Aorta (tissue), 5 donors: ENCODE results near the gene ARHGEF33. TPM values are rescaled to one million over a fixed set of nuclear protein-coding genes. Genes with fewer than 3 reads are reported as not detected.

Experiments
- ATAC-seq: fragments of 200-7000 bp; cut with Tn5 transposase; one replicate; pipeline ENCODE4 v1.9.1; 2022; ENCODE audit warnings: moderate library complexity; ENCODE audit not compliant: low FRiP score
- DNase-seq, 2 donors: peaks; one replicate each; pipeline ENCODE4 v3.0.0-alpha.2; 2020
- H3K27ac ChIP-seq, 2 donors: one replicate each; pipeline ENCODE4 v1.5.1; 2013; ENCODE audit warnings: low read length in 2 of 2, mild to moderate bottlenecking in 2 of 2, moderate library complexity in 2 of 2, control low read depth in 1 of 2, inconsistent platforms in 1 of 2, low read depth in 1 of 2
- H3K27me3 ChIP-seq, 2 donors: one replicate each; pipeline ENCODE4 v1.6.1; 2013; ENCODE audit warnings: control low read depth in 1 of 2, low read length in 1 of 2, mild to moderate bottlenecking in 1 of 2, moderate library complexity in 1 of 2; ENCODE audit not compliant: insufficient read depth in 2 of 2, control insufficient read depth in 1 of 2
- H3K36me3 ChIP-seq, 2 donors: one replicate each; pipeline ENCODE4 v1.6.1; 2013; ENCODE audit warnings: control low read depth in 1 of 2, low read length in 1 of 2, mild to moderate bottlenecking in 1 of 2; ENCODE audit not compliant: insufficient read depth in 2 of 2, control insufficient read depth in 1 of 2
- H3K4me1 ChIP-seq, 2 donors: one replicate each; pipeline ENCODE4 v1.6.1; 2013; ENCODE audit warnings: low read length in 2 of 2, control low read depth in 1 of 2, mild to moderate bottlenecking in 1 of 2, moderate library complexity in 1 of 2; ENCODE audit not compliant: insufficient read depth in 2 of 2, control insufficient read depth in 1 of 2
- H3K4me3 ChIP-seq, 2 donors: one replicate each; pipeline ENCODE4 v1.5.1; 2013; ENCODE audit warnings: low read length in 2 of 2, control low read depth in 1 of 2, mild to moderate bottlenecking in 1 of 2
- H3K9me3 ChIP-seq: one replicate; pipeline ENCODE4 v1.6.1; 2013; ENCODE audit warnings: mild to moderate bottlenecking, low read length; ENCODE audit not compliant: control insufficient read depth
- WGBS, 2 donors: extraction: QIAGEN DNeasy Blood & Tissue Kit; methylation state at CpG; one replicate each; pipeline ENCODE4 v1.1.7; 2013; 5-methylcytosine and 5-hydroxymethylcytosine counted together
- intact Hi-C, 2 donors: fragments of 100-400 bp; cut with DNase I; formaldehyde crosslinking; loops; one replicate each; pipeline versions ENCODE4 v1.14.2 to v1.15.0; 2022
- polyA plus RNA-seq, 2 donors: library from polyadenylated mRNA; stranded (reverse); fragments of 200-250 nt; gene quantifications; one replicate each; pipeline ENCODE4 v1.2.3, GENCODE V29; 2013
- total RNA-seq, 2 donors: library from RNA; stranded (reverse); fragmentation: NEBNext Ultra II Directional; extraction: Animal tissue kit (Norgen Biotek cat#: 25700); gene quantifications; one replicate each; pipeline ENCODE4 v1.2.1, GENCODE V29; 2021
- donor health status: healthy with polysubstance abuse.
- donor health status: Bipolar disorder and iron deficiency.
- donor health status: DM: no; HTN: no; CAD: no.
- donor health status: DM: no; HTN: no; CAD: no.
- donor health status: DM: yes; HTN: yes; CAD: no.

ARHGEF33 gene
- total and polyA plus RNA-seq, 4 donors = 0.42 to 3.7 (median 1.7) TPM; not detected in 1

GRCh38 chr2:38905251-38905650 is 15.6 kb downstream of the ARHGEF33 start:
- no peak for ATAC-seq
- H3K36me3 ChIP-seq = no peaks in the 10 kb centered on the region
- no peak overlapping the region for H3K27ac ChIP-seq

GRCh38 chr2:38907242-38907641 is 17.6 kb downstream of the ARHGEF33 start:
- intact Hi-C loops = no loop called here
- H3K27me3 ChIP-seq = no peaks in the 10 kb centered on the region
- no peak overlapping the region for H3K27ac ChIP-seq
- no peak for DNase-seq
- WGBS, 2 donors = 84 to 96% methylated on average over 1 of the region's 1 CpG
- H3K4me3 ChIP-seq = no peak overlapping the region
- ATAC-seq = no peak
- no peaks in the 10 kb centered on the region for H3K36me3 ChIP-seq
- no peaks in the 10 kb centered on the region for H3K9me3 ChIP-seq
- H3K4me1 ChIP-seq = no peaks in the 10 kb centered on the region

More at GRCh38 chr2:38905251-38905650, 15.6 kb downstream of the ARHGEF33 start:
- Histone ChIP-seq H3K4me3 (no peak overlapping the region), H3K27me3 (no peaks in the 10 kb centered on the region), H3K9me3 (no peaks in the 10 kb centered on the region), H3K4me1 (no peaks in the 10 kb centered on the region)
- DNase-seq = no peak
- intact Hi-C loops = no loop called here
- 91 to 94% methylated on average over 2 of the region's 2 CpGs for WGBS, 2 donors

- 84% methylated on average over 2 of the region's 2 CpGs for WGBS, 2 donors
- Histone ChIP-seq H3K9me3 (no peaks in the 10 kb centered on the region), H3K36me3 (no peaks in the 10 kb centered on the region), H3K27me3 (no peaks in the 10 kb centered on the region), H3K27ac (no peak overlapping the region), H3K4me3 (no peak overlapping the region), H3K4me1 (no peaks in the 10 kb centered on the region)
- ATAC-seq (no peak), DNase-seq (no peak)
- intact Hi-C loops = no loop called here
Measured at GRCh38 chr2:38907743-38908562, 18.3 kb downstream of the ARHGEF33 start.

DNA sequence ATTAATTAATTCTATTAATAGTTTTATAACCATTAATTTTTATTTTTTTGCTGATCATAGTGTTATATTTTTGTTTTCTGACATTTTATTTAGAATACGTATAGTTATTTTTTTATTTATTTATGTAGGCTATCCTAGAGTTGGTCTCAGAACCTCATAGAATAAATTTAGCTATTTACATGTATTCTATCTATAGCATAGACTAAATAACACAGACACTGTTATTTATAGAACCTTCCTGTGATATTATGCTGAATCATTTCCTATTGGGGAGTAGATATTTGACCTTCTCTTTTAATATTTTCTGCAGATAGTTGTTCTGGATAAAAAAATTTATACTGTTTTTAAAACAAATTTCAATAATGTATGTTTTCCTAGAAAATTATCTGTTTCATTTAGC is 20.2 kb downstream of the ARHGEF33 start:
- Histone ChIP-seq H3K4me3 (no peak overlapping the region), H3K27me3 (no peaks in the 10 kb centered on the region), H3K9me3 (no peaks in the 10 kb centered on the region), H3K4me1 (no peaks in the 10 kb centered on the region), H3K36me3 (no peaks in the 10 kb centered on the region), H3K27ac (no peak overlapping the region)
- ATAC-seq = no peak
- DNase-seq = no peak
- 94 to 97% methylated on average over 1 of the region's 1 CpG for WGBS, 2 donors
- intact Hi-C loops = no loop called here

DNA sequence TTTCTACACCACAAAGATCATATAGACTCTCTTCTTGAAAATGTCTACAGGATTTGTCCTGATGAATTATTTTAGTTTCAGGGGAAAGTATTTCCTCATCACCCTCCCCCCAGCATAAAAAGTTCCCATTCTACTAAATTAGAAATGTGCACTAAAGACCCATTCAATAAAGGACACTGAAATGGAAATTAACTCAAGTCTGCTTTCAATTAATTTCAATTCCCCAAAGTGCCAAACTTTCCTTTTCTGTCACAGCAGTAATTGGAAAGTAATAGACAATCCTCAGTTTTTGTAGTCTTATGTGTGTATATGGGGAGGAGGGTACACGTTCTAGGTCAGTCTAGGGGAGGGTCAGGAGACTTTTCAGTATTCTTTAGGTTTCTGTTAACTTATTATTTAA is 21.5 kb downstream of the ARHGEF33 start:
- 85 to 91% methylated on average over 1 of the region's 1 CpG for WGBS, 2 donors
- no peak overlapping the region for H3K27ac ChIP-seq
- H3K36me3 ChIP-seq = no peaks in the 10 kb centered on the region
- no peak overlapping the region for H3K4me3 ChIP-seq
- H3K4me1 ChIP-seq = no peaks in the 10 kb centered on the region
- DNase-seq (no peak), ATAC-seq (no peak)
- no peaks in the 10 kb centered on the region for H3K9me3 ChIP-seq
- no peaks in the 10 kb centered on the region for H3K27me3 ChIP-seq
- intact Hi-C loops = no loop called here

DNA sequence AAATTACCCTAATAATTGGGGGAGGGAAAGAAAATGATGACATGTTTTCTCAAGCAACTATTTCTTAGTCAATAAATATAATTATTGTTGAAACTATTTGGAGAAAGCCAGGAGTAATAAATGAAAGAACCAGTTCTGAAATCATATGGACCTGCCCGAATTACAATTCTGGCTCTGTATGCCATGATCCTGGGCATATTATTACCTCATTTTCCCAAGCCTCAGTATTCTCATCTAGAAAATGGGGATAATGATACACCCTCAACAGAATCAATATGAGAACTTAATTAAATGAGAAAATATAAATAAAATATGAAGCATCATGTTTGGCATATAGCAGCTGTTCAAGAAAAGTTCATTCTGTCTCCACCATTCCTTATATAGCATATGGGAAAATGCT is 22.9 kb downstream of the ARHGEF33 start:
- intact Hi-C loops = no loop called here
- H3K4me1 ChIP-seq = no peaks in the 10 kb centered on the region
- DNase-seq (no peak), ATAC-seq (no peak)
- no peak overlapping the region for H3K4me3 ChIP-seq
- no peaks in the 10 kb centered on the region for H3K36me3 ChIP-seq
- no peaks in the 10 kb centered on the region for H3K9me3 ChIP-seq
- no peak overlapping the region for H3K27ac ChIP-seq
- H3K27me3 ChIP-seq = no peaks in the 10 kb centered on the region
- 79 to 94% methylated on average over 1 of the region's 1 CpG for WGBS, 2 donors

DNA sequence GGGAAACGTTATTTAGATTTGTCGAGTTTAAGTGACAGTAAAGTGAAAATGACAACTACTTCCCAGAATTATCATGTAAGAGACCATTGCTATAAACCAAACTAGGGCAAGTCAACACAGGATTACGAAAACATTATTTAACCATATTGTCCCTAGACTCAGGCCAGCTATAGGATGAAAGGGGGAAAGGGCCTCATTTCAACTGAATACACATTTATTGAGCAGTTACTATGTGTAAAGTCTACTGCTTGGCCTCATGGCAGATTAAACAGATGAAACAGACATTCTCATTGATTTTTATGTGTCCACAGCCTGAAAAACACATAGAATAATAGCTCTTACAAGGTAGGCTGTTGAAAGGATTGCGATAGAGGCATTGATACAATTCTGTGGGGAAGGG is 32.7 kb downstream of the ARHGEF33 start:
- intact Hi-C loops = no loop called here
- DNase-seq = no peak
- ATAC-seq = no peak
- no peaks in the 10 kb centered on the region for H3K9me3 ChIP-seq
- H3K27me3 ChIP-seq = no peaks in the 10 kb centered on the region
- H3K4me1 ChIP-seq = no peaks in the 10 kb centered on the region
- no peaks in the 10 kb centered on the region for H3K36me3 ChIP-seq
- WGBS, 2 donors = 92 to 93% methylated on average over 4 of the region's 4 CpGs
- H3K4me3 ChIP-seq = no peak overlapping the region
- H3K27ac ChIP-seq = no peak overlapping the region

DNA sequence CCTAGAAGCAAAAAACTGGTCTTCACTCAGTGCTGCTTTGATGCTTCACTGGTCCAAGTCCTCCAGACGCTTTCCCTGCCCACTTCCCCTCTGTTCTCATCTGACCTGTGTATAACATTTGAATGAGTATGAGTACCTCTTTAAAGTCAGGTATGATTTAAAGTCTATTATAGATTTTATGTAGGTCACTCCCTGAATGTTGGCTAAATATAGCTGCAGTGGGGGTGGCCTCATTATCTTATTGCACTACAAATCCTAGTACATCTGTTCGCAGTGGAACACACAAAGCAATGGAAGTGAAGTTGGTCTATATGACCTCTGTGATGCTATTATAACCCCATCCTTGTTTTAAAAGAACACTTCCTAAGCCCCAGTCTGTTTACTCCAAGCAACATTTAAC is 33.2 kb downstream of the ARHGEF33 start:
- no peaks in the 10 kb centered on the region for H3K27me3 ChIP-seq
- intact Hi-C loops = no loop called here
- no peak overlapping the region for H3K4me3 ChIP-seq
- no peaks in the 10 kb centered on the region for H3K36me3 ChIP-seq
- DNase-seq (no peak), ATAC-seq (no peak)
- no peak overlapping the region for H3K27ac ChIP-seq
- H3K9me3 ChIP-seq = no peaks in the 10 kb centered on the region
- 90 to 95% methylated on average over 2 of the region's 2 CpGs for WGBS, 2 donors
- no peaks in the 10 kb centered on the region for H3K4me1 ChIP-seq

DNA sequence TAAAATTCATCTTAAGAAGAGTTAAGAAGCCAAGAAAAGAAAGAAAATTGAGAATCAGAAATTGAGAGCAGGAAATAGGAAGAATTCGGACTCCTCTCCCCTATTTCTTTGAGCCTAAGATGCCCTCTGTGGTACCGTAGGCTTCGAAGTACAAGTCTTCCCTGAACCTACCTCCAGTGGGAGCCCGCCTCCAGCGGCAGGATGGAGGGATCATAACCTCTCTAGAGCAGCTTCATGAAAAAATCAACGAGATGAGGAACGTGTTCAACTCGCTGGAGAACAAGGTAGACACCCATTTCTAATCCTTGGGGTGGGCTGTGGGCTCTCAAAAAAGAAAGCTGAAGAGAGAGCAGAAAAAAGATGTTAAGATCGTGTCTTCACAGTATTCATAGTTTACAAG is 36.3 kb downstream of the ARHGEF33 start:
- ATAC-seq (no peak), DNase-seq (no peak)
- intact Hi-C loops = no loop called here
- Histone ChIP-seq H3K27ac (no peak overlapping the region), H3K4me3 (no peak overlapping the region), H3K36me3 (no peaks in the 10 kb centered on the region), H3K27me3 (no peaks in the 10 kb centered on the region), H3K4me1 (no peaks in the 10 kb centered on the region), H3K9me3 (no peaks in the 10 kb centered on the region)
- WGBS, 2 donors = 64 to 66% methylated on average over 9 of the region's 9 CpGs
